GM10266 (cell line): Measurements from ENCODE around the gene IL19.

Experiments used
- DNase-seq: peaks from one replicate; pipeline ENCODE4 v3.0.0; 2012; ENCODE audit errors: extremely low spot score
- CTCF ChIP-seq: IDR thresholded peaks from 2 replicates; pipeline ENCODE4 v1.5.1; 2012; ENCODE audit warnings: mild to moderate bottlenecking, low read depth; ENCODE audit not compliant: control insufficient read depth, insufficient read depth; ENCODE audit errors: missing control alignments

Gene IL19

GRCh38 chr1:206829282-206829681, 58.7 kb downstream of the IL19 start:
- TF ChIP-seq CTCF, result no peak
- DNase-seq, result no peak

GRCh38 chr1:206829875-206830274, 59.3 kb downstream of the IL19 start:
- no peak for TF ChIP-seq CTCF
- DNase-seq, result no peak

GRCh38 chr1:206831650-206832049, 61.1 kb downstream of the IL19 start:
- DNase-seq, result peak; percentile 19
- no peak for TF ChIP-seq CTCF

- no peak for TF ChIP-seq CTCF
- no peak for DNase-seq
These were observed 61.8 kb downstream of the IL19 start for GRCh38 chr1:206832352-206832880.

GRCh38 chr1:206833106-206833680, 62.6 kb downstream of the IL19 start:
- TF ChIP-seq CTCF, result no peak
- DNase-seq, result no peak

GRCh38 chr1:206833801-206834200, 63.2 kb downstream of the IL19 start:
- no peak for TF ChIP-seq CTCF
- DNase-seq, result no peak

GRCh38 chr1:206834217-206834616, 63.6 kb downstream of the IL19 start:
- no peak for TF ChIP-seq CTCF
- no peak for DNase-seq
